HepG2 (cell line): ENCODE data around the gene CDC27.

Source experiments
- CREB3 ChIP-seq: sonication (generic); formaldehyde crosslinking; IDR thresholded peaks from 2 replicates; pipeline ENCODE4 v1.5.0; 2020; ENCODE audit warnings: missing genetic modification reagents
- KLF16 ChIP-seq, 2 experiments: sonication (generic) in 1 of 2; formaldehyde crosslinking in 1 of 2; IDR thresholded peaks; 2 replicates each; pipeline versions ENCODE4 v1.6.1 to v1.8.0; 2016 to 2023; ENCODE audit warnings: missing genetic modification reagents in 2 of 2, missing compliant biosample characterization in 1 of 2
- PAWR ChIP-seq: sonication (generic); formaldehyde crosslinking; IDR thresholded peaks from 2 replicates; pipeline ENCODE4 v1.4.0; 2020; ENCODE audit warnings: missing genetic modification reagents, mild to moderate bottlenecking, borderline replicate concordance
- TAF1 ChIP-seq: sonication (generic); formaldehyde crosslinking; IDR thresholded peaks from 2 replicates; pipeline ENCODE4 v1.4.0; 2020; ENCODE audit warnings: missing genetic modification reagents
- ZHX2 ChIP-seq, 2 experiments: sonication (generic) in 1 of 2; formaldehyde crosslinking in 1 of 2; IDR thresholded peaks; 2 replicates each; pipeline versions ENCODE4 v1.6.1 to v1.9.0; 2014 to 2022; ENCODE audit warnings: antibody characterized with exemption in 1 of 2, borderline replicate concordance in 1 of 2, inconsistent platforms in 1 of 2, low read depth in 1 of 2, missing genetic modification reagents in 1 of 2
- ZNF138 ChIP-seq: sonication (generic); formaldehyde crosslinking; IDR thresholded peaks from 2 replicates; pipeline ENCODE4 v1.5.0; 2020; ENCODE audit warnings: mild to moderate bottlenecking, low read depth, missing genetic modification reagents
- ZNF547 ChIP-seq: sonication (generic); formaldehyde crosslinking; IDR thresholded peaks from 2 replicates; pipeline ENCODE4 v1.5.1; 2020; ENCODE audit warnings: mild to moderate bottlenecking, missing genetic modification reagents
- ZSCAN22 ChIP-seq: sonication (generic); formaldehyde crosslinking; IDR thresholded peaks from 2 replicates; pipeline ENCODE4 v1.4.0; 2020; ENCODE audit warnings: mild to moderate bottlenecking, missing genetic modification reagents

- TF ChIP-seq ZHX2 (IDR thresholded peaks at IDR 0.05; ENCODE audit: low read depth) (no peak), ZHX2 (CRISPR knock-in tag; IDR thresholded peaks at IDR 0.05; ENCODE audit: borderline replicate concordance) (no peak), CREB3 (CRISPR knock-in tag) (no peak), KLF16 (CRISPR knock-in tag; IDR thresholded peaks at IDR 0.05) (no peak), PAWR (no peak), ZSCAN22 (no peak), ZNF138 (no peak), ZNF547 (CRISPR knock-in tag) (no peak), TAF1 (CRISPR knock-in tag) (no peak)
These were observed 16.4 kb upstream of the CDC27 start for GRCh38 chr17:47205419-47205963.
